GM18499 (cell line): ENCODE data around the gene PAQR9.

ENCODE experiments used
- ATAC-seq: cut with Tn5 transposase; IDR thresholded peaks from one replicate; pipeline ENCODE4 v1.9.1; 2021; ENCODE audit warnings: moderate number of reproducible peaks; ENCODE audit not compliant: insufficient read depth, unreplicated experiment

PAQR9 gene

GRCh38 chr3:142952272-142953193, 10.9 kb downstream of the PAQR9 start:
- ATAC-seq: no peak

DNA sequence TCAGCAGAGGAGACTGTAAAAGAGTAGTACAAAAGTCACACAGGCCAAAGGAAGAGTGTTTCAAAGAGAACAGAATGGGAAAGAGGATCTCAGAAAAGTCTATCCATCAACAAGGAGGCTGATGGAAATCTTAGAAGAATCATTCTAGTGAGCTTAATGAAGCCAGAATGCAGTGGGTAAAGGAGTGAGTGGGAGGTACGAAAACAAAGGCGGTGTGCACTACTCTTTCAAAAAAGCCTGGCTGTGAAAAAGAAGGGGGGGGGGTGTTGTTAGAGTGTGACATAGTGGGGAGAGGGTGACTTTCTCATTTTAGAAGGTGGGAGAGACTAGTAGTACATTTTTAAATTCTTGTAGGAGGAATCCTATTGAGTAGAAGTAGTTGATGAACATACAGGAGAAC, 11.7 kb downstream of the PAQR9 start:
- ATAC-seq: no peak

- no peak for ATAC-seq
Measured at GRCh38 chr3:142950972-142951371, 12.5 kb downstream of the PAQR9 start.

DNA sequence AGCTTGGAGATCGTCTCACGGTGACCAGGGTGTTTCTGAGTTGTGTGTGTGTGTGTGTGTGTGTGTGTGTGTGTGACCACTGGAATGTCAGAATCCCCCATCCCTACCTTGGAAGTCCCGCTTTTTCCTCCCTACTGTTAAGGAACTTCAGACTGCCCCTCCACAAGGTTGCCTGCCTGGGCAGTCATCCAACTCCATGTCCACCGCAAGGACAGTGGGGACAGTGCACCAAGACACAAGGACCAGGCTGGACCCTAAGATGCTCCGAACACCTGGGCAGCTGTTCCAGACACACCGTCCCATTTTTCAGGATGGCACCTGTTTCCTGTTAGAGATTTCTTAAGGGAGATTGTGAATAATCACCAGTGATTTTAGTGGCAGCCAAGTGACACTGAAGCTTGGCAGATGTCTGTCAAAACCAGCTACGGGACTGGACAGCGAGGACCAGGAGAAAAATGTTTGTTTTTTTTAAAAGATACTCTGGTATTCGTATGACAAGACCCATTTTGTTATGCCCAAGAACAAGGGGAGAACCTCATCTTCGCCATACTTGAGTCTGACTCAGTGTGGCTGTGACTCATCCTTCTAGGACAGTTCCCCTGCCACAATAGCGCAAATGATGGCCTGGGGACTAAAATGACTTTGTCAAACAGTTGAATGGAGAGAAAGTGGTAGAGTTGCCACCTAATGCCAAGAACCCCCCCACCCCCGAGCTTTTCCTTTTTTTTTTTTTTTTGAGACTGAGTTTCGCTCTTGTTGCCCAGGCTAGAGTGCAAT, 15.5 kb downstream of the PAQR9 start:
- no peak for ATAC-seq

DNA sequence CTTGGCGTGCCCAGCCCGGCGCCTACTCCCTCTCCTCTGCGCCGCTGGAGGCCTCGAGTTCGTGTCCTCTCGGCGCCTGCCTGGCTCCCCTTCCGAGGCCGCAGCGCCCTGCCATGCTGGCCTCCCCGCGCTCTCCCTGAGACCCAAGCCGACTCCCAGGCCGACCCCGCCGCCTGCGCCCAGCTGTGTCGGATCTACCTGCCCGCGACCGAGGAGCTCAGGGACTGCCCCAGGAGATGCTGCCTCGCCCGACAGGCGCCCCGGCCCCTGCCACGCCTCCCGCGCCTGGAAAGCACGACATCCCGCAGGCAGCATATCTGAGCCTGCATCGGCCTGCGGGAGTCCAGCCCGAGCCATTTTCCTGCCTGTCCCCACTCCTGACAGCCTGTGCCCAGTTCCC, 16.1 kb downstream of the PAQR9 start:
- ATAC-seq: no peak

DNA sequence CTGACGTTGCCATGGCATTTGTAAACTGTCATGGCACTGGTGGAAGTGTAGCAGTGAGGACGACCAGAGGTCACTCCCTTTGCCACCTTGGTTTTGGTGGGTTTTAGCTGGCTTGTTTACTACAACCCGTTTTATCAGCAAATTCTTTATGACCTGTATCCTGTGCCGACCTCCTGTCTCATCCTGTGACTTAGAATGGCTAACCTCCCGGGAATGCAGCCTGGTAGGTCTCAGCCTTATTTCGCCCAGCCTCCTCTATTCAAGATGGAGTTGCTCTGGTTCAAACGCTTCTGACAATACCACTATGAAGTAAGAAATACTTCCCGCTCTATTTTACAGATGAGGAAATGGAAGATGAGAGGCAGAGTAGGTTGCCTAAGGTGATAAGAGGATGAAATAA, 16.6 kb downstream of the PAQR9 start:
- no peak for ATAC-seq

DNA sequence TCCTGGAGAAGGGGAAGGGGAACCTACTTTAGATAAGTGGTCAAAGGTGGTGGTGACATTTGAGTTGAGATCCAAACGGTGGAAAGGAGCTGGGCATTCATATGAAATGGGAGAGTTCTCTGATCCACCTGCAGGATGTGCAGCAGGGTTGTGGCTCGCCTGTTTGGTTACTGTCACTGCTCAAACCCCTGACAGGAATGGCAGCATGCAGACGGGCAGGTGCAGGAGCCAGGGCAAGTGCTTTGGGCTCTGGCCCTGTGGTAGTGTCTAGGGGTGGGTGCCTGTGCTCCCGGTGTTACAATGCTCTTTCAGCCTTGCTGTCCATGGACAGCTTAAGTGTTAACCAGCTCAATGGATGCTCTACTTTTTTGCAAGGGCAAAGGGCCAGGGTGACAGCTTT, 18.5 kb downstream of the PAQR9 start:
- no peak for ATAC-seq

GRCh38 chr3:142944342-142944741, 19.1 kb downstream of the PAQR9 start:
- ATAC-seq: no peak

DNA sequence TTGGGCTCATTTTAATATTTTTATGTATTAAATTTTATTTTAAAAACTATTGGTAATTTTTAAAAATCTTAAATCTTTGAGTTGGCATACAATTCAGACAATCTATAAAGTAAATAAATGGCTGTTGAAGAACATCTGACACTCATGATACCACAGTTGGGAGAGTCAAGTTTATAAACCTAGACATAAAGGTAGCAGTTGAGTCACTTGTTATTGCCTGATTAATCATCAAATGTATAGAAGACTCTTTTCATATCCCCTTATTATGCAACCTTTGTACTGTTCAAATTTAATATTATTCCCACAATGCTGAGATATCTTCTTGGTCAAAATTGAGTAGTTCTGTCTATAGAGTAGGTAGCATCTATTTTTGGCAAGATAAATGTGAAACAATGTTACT, 19.6 kb downstream of the PAQR9 start:
- ATAC-seq: no peak

GRCh38 chr3:142943349-142943748, 20.1 kb downstream of the PAQR9 start:
- no peak for ATAC-seq

DNA sequence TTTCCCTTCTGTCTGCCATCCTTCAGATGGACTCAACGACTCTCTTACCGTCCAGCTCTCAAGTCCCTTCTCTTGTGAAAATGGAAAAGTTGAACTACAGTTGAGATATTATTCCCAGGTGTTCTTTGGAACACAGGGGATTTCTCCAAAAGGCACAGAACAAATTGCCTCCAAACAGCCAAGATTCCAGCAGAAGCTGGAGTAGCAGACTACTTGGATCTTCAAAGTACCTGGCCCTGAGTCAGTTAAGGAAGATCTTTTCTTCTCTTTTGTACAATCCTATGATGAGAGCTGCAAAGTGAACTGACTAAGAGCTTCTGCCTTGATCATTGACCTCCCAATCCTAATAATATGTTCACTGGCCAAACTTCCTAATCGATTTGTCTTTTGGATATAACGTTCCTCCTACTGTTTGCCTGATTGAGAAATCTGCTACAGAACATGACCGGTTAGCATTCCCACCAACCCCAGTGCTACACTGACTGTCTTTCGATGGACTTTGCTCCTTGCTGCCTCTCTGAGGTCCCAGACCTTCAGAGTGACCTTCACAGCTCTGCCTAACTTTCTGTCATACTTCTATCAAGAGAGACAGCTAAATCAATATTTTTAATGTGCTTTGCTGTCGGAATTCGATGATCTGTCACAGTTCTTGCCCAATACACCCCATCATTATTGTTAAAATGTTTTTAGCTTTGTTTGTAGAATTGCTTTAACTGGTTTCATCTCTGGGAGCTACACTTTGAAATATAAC, 21.9 kb downstream of the PAQR9 start:
- ATAC-seq: no peak

- ATAC-seq: no peak
Measured at GRCh38 chr3:142940472-142940871, 23.0 kb downstream of the PAQR9 start.

DNA sequence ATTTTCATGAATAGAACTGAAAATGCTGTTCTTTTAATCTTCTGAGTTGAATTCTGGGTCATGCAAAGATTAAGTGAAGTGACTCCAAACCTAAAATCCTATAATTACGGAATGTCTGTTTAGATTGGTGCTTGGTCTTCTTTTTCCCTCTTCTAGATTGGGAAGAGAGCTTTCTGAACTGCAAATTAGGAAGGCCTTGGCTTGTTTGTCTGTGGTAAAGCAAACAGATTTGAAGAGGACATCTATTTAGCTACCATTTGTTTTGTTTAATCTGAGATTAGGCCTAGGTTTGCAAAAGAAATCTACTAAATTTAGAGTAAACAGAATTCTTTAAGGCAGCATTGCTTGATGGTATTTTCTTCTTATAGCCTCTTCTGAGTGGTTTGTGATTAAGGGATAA, 23.5 kb downstream of the PAQR9 start:
- ATAC-seq: no peak

GRCh38 chr3:142935963-142936362, 27.5 kb downstream of the PAQR9 start:
- no peak for ATAC-seq

GRCh38 chr3:142934887-142935269, 28.6 kb downstream of the PAQR9 start:
- no peak for ATAC-seq

GRCh38 chr3:142934128-142934886, 29.2 kb downstream of the PAQR9 start:
- no peak for ATAC-seq

- ATAC-seq: no peak
Measured at GRCh38 chr3:142931222-142931621, 32.3 kb downstream of the PAQR9 start.

DNA sequence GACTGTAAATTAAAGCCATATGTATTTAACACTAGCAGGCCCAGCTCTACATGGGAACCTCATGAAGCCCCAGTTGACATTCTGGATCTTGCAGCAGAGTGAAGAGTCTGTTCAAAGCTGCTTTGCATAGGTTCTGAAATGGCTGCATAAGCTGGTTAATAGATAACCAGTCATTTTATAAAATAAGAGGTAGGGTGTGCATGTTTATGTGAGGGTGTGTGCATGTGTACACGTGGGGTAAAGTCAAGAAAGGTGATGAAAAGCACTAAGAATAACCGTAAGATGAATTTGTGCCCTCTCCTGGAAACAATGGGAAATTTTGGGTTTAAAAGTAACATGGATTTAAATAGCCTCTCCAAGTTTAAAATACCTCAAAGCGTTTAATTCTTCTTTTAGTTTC, 33.0 kb downstream of the PAQR9 start:
- ATAC-seq: no peak

- ATAC-seq: no peak
Measured at GRCh38 chr3:142929890-142930289, 33.6 kb downstream of the PAQR9 start.

DNA sequence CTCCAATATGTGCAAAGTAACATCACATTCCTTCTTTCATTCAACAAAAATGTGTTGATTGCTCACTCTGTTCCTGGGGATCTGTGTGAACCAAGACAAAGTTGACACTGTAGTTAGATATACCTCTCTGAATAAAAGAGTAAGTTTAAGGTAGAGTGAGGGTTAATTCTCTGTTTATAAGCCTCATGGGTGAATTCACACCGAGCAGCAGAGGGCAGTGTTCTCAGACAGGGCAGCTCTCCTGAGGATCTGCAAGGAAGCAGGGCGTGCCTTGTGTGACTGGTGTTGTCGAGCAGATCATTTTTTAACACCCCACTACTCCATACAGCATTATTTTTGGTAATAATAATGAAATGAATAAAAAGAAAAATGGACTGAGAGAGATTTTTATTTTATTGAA, 34.4 kb downstream of the PAQR9 start:
- ATAC-seq: no peak
